Stimulated activated CD4-positive, alpha-beta T cell treated with anti-CD3 and anti-CD28 coated beads, Interleukin-12 subunit alpha, Interleukin-12 subunit beta, amount 100 ng/mL, for 48 hours (primary cell): Measurements from ENCODE around the gene ITGAL.
"Not testable (repeated sequence)": the region's sequence is repeated elsewhere in the genome, so short reads cannot be mapped to it uniquely, and the experiment has no call there.

Experiments used
- DNase-seq, 3 donors: peaks; one replicate each; pipeline ENCODE4 v3.0.0-alpha.2; 2020; ENCODE audit warnings: low read depth in 2 of 3, low spot score in 1 of 3

The ITGAL gene

GRCh38 chr16:30472328-30472942 is at the start of gene ITGAL:
ITGAL (plus strand) TSS chr16:30472742; CDS start chr16:30472838, 96 bp downstream.
- peak; percentile 70 to 80 (median 74) for DNase-seq

GRCh38 chr16:30428055-30428454 is 44.5 kb upstream of the ITGAL start:
- DNase-seq = no peak

- no peak for DNase-seq
Observed at GRCh38 chr16:30429418-30429677, 43.2 kb upstream of the ITGAL start.

- peak; percentile 94 to 95 (median 94) for DNase-seq
Observed at GRCh38 chr16:30429678-30430427, 42.7 kb upstream of the ITGAL start, which contains the start of gene DCTPP1. DCTPP1 (minus strand) TSS chr16:30430030; CDS start chr16:30429980, 50 bp downstream.

- no peak for DNase-seq
Observed at GRCh38 chr16:30430428-30430970, 42.0 kb upstream of the ITGAL start.

GRCh38 chr16:30434852-30435251 is 37.7 kb upstream of the ITGAL start:
- peak; percentile 68 to 80 (median 78) for DNase-seq

GRCh38 chr16:30437511-30438046 is 35.0 kb upstream of the ITGAL start:
- DNase-seq = no peak

- no peak for DNase-seq
Observed at GRCh38 chr16:30438835-30439234, 33.7 kb upstream of the ITGAL start.

GRCh38 chr16:30439720-30440348 is 32.7 kb upstream of the ITGAL start:
- no peak for DNase-seq

- DNase-seq = no peak
Observed at GRCh38 chr16:30443631-30444030, 28.9 kb upstream of the ITGAL start.

GRCh38 chr16:30444231-30445148 is 28.1 kb upstream of the ITGAL start:
- no peak for DNase-seq

GRCh38 chr16:30445149-30445407 is 27.5 kb upstream of the ITGAL start:
- DNase-seq = no peak

GRCh38 chr16:30445408-30446202 is 26.9 kb upstream of the ITGAL start, which contains the start of gene SEPHS2:
SEPHS2 (minus strand) TSS chr16:30445874; CDS start chr16:30445727, 147 bp downstream.
- DNase-seq = peak; percentile 94 to 100 (median 96)

- no peak for DNase-seq
Observed at GRCh38 chr16:30446203-30446595, 26.3 kb upstream of the ITGAL start.

- DNase-seq = no peak
Observed at GRCh38 chr16:30447512-30448226, 24.9 kb upstream of the ITGAL start.

- no peak for DNase-seq
Observed at GRCh38 chr16:30449116-30449435, 23.5 kb upstream of the ITGAL start.

GRCh38 chr16:30452709-30453580 is 19.6 kb upstream of the ITGAL start:
- not testable (repeated sequence) for DNase-seq

- DNase-seq = no peak
Observed at GRCh38 chr16:30456302-30456701, 16.2 kb upstream of the ITGAL start.

GRCh38 chr16:30457256-30457655 is 15.3 kb upstream of the ITGAL start:
- DNase-seq = no peak
